HG02798 (cell line): ENCODE results near the gene INPP5K.
A peak's percentile ranks its signal among the peaks of the same experiment; 100 is the strongest.
"Not testable (repeated sequence)": the region's sequence is repeated elsewhere in the genome, so short reads cannot be mapped to it uniquely, and the experiment has no call there.

ENCODE experiments used
- ATAC-seq: cut with Tn5 transposase; IDR thresholded peaks from one replicate; pipeline ENCODE4 v1.9.1; 2021; ENCODE audit warnings: mild to moderate bottlenecking; ENCODE audit not compliant: unreplicated experiment, poor library complexity

The INPP5K gene

DNA sequence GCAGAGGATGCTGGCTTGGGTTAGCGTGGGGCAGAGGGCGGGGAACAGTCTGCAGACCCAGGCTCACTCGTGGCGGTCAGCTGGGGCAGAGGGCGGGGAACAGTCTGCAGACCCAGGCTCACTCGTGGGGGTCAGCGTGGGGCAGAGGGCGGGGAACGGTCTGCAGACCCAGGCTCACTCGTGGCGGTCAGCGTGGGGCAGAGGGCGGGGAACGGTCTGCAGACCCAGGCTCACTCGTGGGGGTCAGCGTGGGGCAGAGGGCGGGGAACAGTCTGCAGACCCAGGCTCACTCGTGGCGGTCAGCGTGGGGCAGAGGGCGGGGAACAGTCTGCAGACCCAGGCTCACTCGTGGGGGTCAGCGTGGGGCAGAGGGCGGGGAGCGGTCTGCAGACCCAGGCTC, 7.7 kb downstream of the INPP5K start:
- ATAC-seq, result not testable (repeated sequence)

DNA sequence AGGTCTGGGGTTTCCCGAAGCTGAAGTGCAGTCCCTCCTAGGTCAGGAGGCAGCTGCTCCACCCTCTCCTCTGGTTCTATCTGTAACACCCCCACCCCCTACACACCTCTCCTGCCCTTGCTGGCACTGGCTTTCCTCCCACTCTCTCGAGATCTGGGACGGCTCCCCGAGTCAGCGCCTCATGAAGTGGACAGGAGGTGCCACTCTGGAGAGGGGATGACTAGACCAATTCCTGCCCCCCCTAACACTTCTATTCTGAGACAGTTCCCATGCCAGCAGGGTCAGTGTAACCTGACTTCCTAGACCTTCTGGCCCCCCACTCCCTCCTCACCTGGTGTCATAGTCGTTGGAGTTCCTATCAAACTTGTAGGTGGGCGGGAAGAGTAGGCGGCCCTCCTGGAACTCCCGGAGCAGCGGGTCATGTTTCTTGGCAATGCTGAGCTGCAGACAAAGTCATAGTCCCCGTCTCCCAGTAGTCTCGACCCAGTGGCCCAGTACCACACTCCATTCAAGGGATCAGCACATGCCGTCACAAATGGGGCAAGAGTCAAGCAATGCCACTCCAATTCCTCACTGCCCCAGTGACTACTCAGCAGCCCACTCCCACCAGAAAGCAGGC, 9.7 kb downstream of the INPP5K start:
- no peak for ATAC-seq

DNA sequence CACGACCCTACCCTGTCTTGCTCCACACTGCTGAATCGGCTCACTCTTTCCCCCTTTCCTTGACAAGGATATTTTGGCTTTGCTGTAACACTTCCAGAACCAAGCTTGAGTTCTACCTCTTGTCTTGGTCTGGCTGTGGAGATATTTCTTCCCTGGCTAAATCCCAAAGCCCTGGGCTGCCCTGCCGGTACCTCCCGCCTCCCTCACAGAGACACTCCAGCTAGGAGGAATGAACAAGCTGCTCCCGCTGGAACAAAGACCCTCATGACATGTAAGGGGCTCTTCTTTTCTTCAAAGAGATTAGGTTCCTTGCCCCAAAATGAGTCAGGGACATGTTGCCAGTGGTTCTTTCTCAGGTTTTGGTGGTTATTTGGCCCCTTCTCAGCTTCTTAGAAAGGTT, 10.8 kb downstream of the INPP5K start:
- no peak for ATAC-seq

- ATAC-seq, result no peak
These were observed 11.5 kb downstream of the INPP5K start for GRCh38 chr17:1504866-1505265.

GRCh38 chr17:1503699-1504098, 12.7 kb downstream of the INPP5K start:
- no peak for ATAC-seq

GRCh38 chr17:1498869-1499268, 17.5 kb downstream of the INPP5K start:
- no peak for ATAC-seq

GRCh38 chr17:1498233-1498632, 18.2 kb downstream of the INPP5K start:
- no peak for ATAC-seq

DNA sequence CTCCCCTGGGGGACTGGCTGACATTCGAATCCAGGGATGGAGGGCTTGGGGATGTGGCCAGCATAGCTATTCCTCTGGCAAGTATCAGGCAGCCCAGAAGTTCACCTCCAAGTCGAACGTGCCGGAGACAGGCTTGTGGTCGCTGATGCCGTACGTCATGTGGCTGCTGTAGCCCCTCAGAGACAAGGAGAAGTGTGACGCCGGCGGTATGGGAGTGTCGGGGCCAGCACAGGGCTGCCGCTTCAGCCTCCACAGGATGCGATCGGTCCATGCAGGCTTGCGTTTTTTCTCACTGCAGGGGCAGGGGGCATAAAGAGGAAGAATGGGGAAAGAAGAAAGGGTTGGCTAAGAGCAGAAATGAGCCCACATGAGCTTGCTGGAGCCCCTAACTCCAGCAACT, 18.6 kb downstream of the INPP5K start:
- ATAC-seq, result no peak

GRCh38 chr17:1496869-1497268, 19.5 kb downstream of the INPP5K start:
- ATAC-seq, result no peak

- no peak for ATAC-seq
These were observed 21.0 kb downstream of the INPP5K start for GRCh38 chr17:1495265-1495989.

DNA sequence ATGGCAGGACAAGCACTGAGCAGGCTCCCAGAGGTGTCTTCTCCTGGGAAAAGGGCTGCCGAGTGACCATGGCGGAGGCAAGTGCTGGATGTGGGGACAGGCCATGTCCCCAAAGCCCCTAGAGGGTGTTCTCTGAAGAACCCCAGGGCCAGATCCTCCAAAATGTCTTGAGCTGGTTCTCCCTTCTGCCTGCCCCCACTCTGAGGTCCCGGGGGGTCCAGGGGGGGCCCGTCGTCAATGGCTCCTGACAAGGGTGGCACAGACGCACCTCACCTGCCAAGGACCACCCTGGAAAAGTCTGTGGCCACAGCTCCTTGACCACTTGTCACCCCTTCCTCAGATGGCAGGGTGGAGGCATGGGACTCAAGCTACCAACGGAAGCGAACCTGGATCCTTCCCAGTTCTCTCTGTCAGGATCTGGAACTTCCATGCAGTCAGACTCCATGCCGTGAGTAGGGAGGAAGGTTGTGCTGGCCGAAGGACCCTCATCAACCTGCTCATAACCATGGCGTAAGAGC, 21.6 kb downstream of the INPP5K start:
- ATAC-seq, result no peak

DNA sequence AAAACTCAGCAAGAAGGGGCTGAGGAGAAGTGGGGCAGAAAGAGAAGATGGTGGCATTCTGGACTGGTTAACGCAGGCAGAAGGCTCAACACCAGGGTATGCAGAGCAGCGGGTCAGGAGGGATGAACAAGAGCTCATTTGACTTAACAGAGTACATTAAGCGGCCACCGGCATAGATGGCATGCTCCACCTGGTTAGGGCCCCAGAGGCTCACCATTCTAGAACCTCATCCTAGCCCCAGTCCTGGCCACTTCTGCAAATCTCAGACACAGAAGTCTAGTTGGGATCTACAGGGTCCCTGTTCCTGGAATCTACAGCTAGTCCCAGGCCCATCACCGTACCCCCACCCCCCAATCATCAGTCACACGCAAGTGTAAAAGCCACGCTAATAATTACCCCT, 22.2 kb downstream of the INPP5K start:
- no peak for ATAC-seq

DNA sequence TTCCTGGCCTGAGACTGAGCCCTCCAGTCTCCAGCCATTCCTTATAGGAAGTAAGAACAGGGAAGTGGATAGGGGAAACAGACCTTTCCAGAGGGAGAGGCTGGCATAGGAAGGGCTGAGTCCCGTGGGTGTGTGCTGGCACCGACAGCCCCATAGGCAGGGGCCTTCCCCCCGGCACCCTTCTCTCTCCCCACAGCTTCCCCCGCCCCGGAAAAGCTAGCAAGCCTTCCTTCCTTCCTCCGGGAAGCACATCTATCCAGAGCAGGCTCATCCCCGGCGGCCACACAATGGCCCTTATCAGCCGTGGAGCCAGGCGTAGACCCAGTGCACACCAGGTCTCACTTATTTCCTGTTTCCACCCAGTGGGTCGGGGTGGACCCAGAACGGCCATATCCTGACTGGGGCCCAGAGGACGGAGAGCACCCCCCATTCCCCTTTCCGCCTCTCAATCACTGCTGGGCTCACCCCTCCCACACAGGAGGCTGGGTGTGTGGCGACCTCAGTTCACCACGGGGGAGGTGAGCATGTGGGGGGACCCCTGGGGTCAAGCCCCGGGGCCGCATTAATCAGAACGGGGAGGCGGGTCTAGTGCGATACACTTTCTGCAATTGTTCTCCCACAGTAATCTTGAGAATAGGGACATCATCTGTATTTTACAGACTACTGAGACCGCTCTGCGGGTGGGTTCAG, 23.0 kb downstream of the INPP5K start:
- ATAC-seq, result no peak

DNA sequence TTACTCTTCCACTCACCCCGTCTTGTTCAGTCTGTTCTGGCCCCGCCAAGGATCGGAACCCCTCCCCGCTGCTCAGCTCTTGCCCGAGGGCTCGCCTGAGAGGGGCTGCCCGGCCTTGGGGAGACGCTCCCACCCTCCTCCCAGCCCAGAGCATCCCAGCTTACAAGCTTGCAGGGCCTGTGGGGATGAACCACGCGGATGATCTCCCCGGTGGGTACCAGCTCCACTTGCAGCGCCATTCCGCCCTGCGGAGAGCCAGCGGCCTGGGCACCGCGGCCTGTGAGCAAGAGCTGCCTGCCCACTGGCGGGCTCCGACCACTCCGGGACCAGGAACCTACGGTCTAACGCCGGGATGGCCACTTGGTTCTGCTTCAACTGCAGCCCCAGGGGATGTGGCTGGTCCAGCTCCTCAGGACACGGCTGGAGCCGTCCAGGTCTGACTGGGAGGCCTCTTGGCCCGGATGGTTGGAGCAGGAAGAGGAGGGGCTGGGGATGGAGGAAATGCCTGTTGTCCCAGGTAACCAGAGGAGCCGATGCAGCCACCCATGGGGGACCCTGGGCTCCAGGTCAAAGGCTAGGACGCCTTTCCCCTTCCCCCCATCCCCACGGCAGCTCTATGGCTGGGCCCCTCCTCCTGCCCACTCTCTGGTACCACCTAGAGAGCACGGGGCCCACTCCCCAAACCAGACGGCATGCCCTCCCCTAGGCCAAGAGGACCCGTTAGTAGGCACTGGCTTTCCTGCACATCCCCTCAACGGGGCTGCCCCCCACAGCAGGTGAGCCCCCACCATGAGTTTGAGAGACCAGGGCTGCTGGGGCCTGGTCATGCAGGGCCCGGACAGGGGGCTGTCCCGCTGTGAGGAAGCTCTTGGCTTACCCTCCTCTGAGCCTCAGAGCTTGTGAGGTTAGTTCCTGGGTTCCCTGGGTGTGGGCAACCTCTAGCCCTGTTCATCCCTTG, 23.9 kb downstream of the INPP5K start, which contains the start of gene MYO1C:
Gene MYO1C, minus strand, starts transcription at position 438 of the 958 bp plus-strand sequence. Its CDS starts 199 bp downstream, at position 239.
- ATAC-seq, result no peak

DNA sequence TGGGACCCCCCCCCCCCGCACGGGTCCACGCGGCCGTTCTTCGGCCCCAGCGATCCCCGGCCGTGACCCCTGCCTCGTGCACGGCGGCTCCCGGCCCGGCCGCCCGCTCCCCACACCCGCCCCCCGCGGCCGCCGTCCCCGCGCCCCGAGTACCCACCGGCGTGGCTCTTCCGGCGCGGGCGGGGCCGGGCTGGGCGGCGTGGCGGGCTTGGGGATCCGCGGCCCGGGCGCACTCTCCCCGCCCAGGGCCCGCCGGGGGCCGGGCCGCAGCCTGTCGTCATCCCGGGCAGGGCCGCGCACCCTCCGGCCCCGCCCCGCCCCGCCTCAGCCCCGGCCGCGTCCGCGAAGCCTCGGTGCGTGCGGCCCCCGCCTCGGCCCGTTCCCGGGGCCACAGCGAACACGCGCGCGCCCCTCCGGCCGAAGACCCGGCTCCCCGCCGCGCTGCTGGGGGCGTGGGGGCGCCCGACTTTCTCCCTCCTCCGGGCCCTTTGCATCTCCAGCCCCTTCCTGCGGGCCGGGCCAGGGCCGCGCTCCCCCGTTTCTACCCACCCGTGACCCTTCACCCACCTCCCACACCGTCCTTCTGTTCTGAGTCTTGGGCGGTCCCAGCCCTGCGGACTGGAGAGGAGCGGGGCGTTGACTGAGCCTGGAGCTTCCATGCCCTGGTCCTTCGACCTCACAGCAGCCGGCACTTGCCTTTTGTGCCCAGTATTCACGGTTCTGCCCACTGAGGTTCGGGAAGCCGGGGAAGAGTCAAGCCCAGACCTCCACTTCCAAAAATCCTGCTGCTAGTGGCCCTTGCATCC, 24.8 kb downstream of the INPP5K start:
- ATAC-seq, result peak; percentile 44

DNA sequence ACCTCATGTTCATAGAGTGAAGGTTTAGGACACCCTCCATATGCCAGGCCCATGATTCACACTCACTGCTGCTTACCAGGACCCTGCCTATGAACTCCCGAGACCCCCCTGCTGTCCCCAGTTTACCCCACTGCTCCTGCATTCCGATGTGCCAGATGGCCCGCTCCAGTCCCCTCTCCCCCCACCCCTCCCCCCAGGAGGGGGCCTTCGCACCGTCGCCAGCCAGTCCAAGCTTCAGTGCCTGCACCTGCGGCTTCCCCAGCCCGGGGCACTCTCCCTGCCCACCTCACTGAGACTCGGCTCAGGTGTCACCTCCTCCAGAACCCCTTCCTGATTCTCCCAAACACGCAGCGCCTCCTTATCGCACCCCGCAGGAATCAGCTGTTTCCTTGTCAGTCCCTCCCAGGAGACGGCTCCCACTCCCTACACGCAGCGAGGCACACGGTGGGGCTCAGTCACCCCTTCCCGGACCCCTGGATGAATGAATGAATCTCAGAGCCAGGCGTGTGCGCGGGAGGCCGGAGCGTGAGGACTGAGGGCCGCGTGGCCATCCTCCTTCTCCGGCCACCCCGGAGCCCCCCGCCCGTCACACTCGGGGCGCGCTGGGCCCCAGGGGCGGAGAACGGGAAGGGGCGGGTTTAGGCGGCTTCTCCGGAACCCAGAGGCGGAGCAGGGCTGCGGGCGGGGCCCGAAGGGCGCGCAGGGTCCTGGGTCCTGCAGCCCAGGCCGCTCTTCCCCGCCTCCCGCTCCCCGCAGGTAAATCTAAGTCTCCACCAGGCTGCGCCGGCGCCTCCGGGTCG, 25.6 kb downstream of the INPP5K start:
- ATAC-seq, result peak; percentile 51

DNA sequence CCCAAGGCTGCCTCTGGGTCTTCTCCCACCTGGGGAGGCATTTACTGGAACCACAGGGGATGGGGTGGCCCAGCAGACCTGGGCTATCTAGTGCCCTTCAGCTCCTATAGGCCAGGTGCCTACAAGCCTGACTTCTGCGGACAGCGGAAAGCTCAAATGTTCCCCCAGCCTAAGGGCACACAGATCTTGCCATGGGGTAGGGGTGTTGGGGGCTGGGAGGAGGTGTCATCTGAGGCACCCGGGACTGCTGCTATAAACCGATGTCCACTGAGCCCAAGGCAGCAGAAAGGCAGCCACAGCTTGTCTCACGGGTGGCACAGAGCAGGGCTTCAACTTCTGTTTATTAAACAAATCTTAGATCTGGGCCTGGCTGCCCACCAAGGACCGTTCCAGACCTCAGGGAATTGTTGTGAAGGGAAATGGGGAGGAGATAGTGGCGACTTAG, 27.6 kb downstream of the INPP5K start:
- ATAC-seq, result no peak
